Tibial artery (tissue), 4 donors: Measurements from ENCODE around the gene ESRRA.

Experiments
- DNase-seq, 2 donors: peaks; one replicate each; pipeline ENCODE4 v3.0.0-alpha.2; 2019
- H3K27ac ChIP-seq, 2 donors: fragments of 200-600 bp; sonication (generic) in 1 of 2; 1 replicate in 1 of 2; 2 replicates in 1 of 2; pipeline ENCODE4 v1.5.1; 2018 to 2019; ENCODE audit warnings: mild to moderate bottlenecking in 1 of 2
- H3K27me3 ChIP-seq, 2 donors: fragments of 200-600 bp; sonication (generic) in 1 of 2; one replicate each; pipeline versions ENCODE4 v1.5.1 to v1.6.0; 2016 to 2019
- H3K36me3 ChIP-seq, 3 donors: fragments of 200-600 bp; sonication (generic) in 2 of 3; one replicate each; pipeline ENCODE4 v1.5.1; 2016 to 2019; ENCODE audit warnings: mild to moderate bottlenecking in 2 of 3
- H3K4me1 ChIP-seq, 4 donors: fragments of 200-600 bp; sonication (generic) in 2 of 4; 1 replicate in 3 of 4; 2 replicates in 1 of 4; pipeline ENCODE4 v1.5.1; 2016 to 2019
- H3K4me3 ChIP-seq, 2 donors: fragments of 200-600 bp; sonication (generic) in 1 of 2; 1 replicate in 1 of 2; 2 replicates in 1 of 2; pipeline ENCODE4 v1.5.1; 2018 to 2019; ENCODE audit warnings: mild to moderate bottlenecking in 2 of 2
- H3K9me3 ChIP-seq, 3 donors: fragments of 200-600 bp; sonication (generic) in 1 of 3; one replicate each; pipeline ENCODE4 v1.5.1; 2016 to 2019
- CTCF ChIP-seq, 2 experiments: fragments of 200-600 bp in 1 of 2; fragments of 450-650 bp in 1 of 2; IDR thresholded peaks; one replicate each; pipeline ENCODE4 v1.5.1; 2017 to 2019; ENCODE audit warnings: antibody characterized with exemption in 2 of 2, mild to moderate bottlenecking in 1 of 2, moderate library complexity in 1 of 2
- intact Hi-C: fragments of 100-400 bp; cut with DNase I; formaldehyde crosslinking; loops from one replicate; pipeline ENCODE4 v1.15.0; 2023; ENCODE audit warnings: low total_unique reads

The ESRRA gene

GRCh38 chr11:64361659-64362058 is 56.3 kb downstream of the ESRRA start:
- intact Hi-C loops = no loop called here
- no peak for DNase-seq
- Histone ChIP-seq H3K9me3 (no peaks in the 10 kb centered on the region), H3K4me1 (peaks cover 0 to 35% (median 28%) of the 10 kb centered on the region in 4 donors), H3K36me3 (peaks cover 42 to 57% (median 55%) of the 10 kb centered on the region in 3 donors), H3K27ac (no peak overlapping the region), H3K27me3 (no peaks in the 10 kb centered on the region), H3K4me3 (no peak overlapping the region)
- no peak for TF ChIP-seq CTCF (IDR thresholded peaks at IDR 0.05)

GRCh38 chr11:64362339-64362738 is 57.0 kb downstream of the ESRRA start:
- DNase-seq = no peak
- H3K4me1 ChIP-seq = peaks cover 0 to 31% (median 26%) of the 10 kb centered on the region in 4 donors
- H3K9me3 ChIP-seq = no peaks in the 10 kb centered on the region
- no peak for TF ChIP-seq CTCF (IDR thresholded peaks at IDR 0.05)
- H3K4me3 ChIP-seq = no peak overlapping the region
- intact Hi-C loops = no loop called here
- no peak overlapping the region for H3K27ac ChIP-seq
- H3K36me3 ChIP-seq = peaks cover 49 to 64% (median 62%) of the 10 kb centered on the region in 3 donors
- no peaks in the 10 kb centered on the region for H3K27me3 ChIP-seq

GRCh38 chr11:64364435-64364834 is 59.1 kb downstream of the ESRRA start:
- Histone ChIP-seq H3K36me3 (peaks cover 54 to 83% (median 83%) of the 10 kb centered on the region in 3 donors), H3K27me3 (no peaks in the 10 kb centered on the region), H3K4me3 (no peak overlapping the region), H3K4me1 (peaks cover 0 to 15% (median 12%) of the 10 kb centered on the region in 4 donors), H3K9me3 (no peaks in the 10 kb centered on the region), H3K27ac (no peak overlapping the region)
- DNase-seq = no peak
- intact Hi-C loops = no loop called here
- no peak for TF ChIP-seq CTCF (IDR thresholded peaks at IDR 0.05)

GRCh38 chr11:64364911-64365310 is 59.6 kb downstream of the ESRRA start:
- TF ChIP-seq CTCF (IDR thresholded peaks at IDR 0.05) = no peak
- Histone ChIP-seq H3K4me3 (no peak overlapping the region), H3K27me3 (no peaks in the 10 kb centered on the region), H3K4me1 (peaks cover 0 to 10% (median 7%) of the 10 kb centered on the region in 4 donors), H3K9me3 (no peaks in the 10 kb centered on the region), H3K36me3 (peaks cover 59 to 88% (median 87%) of the 10 kb centered on the region in 3 donors), H3K27ac (no peak overlapping the region)
- DNase-seq = no peak
- intact Hi-C loops = no loop called here
